Testis (tissue), 2 donors: ENCODE data around the gene LRRC2.

Source experiments
- CTCF ChIP-seq, 3 experiments: fragments of 450-650 bp in 2 of 3; fragments of 200-600 bp in 1 of 3; sonication (generic) in 1 of 3; IDR thresholded peaks; one replicate each; pipeline ENCODE4 v1.5.1; 2016 to 2019; ENCODE audit warnings: antibody characterized with exemption in 3 of 3, mild to moderate bottlenecking in 2 of 3, moderate library complexity in 1 of 3
- POLR2A ChIP-seq: fragments of 450-650 bp; IDR thresholded peaks from one replicate; pipeline ENCODE4 v1.6.1; 2017; ENCODE audit warnings: antibody characterized with exemption, mild to moderate bottlenecking, moderate library complexity

- TF ChIP-seq CTCF (IDR thresholded peaks at IDR 0.05) (no peak), POLR2A (no peak)
Measured at GRCh38 chr3:46467562-46467961, 98.5 kb downstream of the LRRC2 start.
